Bronchial epithelial cell (primary cell): Measurements from ENCODE around the gene CCM2. TPM values are rescaled to one million over a fixed set of nuclear protein-coding genes. Genes with fewer than 3 reads are reported as not detected.
A peak's percentile ranks its signal among the peaks of the same experiment; 100 is the strongest.

Experiments used
- DNase-seq: peaks from one replicate; pipeline ENCODE4 v3.0.0-alpha.2; 2010; ENCODE audit warnings: low read depth
- FAIRE-seq: peaks from 2 replicates; lab custom pipeline; 2011; peaks lifted over from hg19 to GRCh38; lab: Jason Lieb, UNC
- H3K27me3 ChIP-seq: 2 replicates; pipeline ENCODE4 v1.5.1; 2011; ENCODE audit warnings: low read length; ENCODE audit not compliant: control insufficient read depth, insufficient read depth
- H3K36me3 ChIP-seq: 2 replicates; pipeline ENCODE4 v1.5.1; 2011; ENCODE audit warnings: low read length; ENCODE audit not compliant: control insufficient read depth, insufficient read depth
- H3K4me3 ChIP-seq: 2 replicates; pipeline ENCODE4 v1.5.1; 2011; ENCODE audit warnings: mild to moderate bottlenecking, low read depth, low read length, control low read depth
- total RNA-seq: library from RNA; depleted of rRNA; stranded (reverse); fragments of >200 nt; gene quantifications from 2 replicates; pipeline ENCODE4 v1.2.1, GENCODE V29; 2014
- TF ChIP-seq, protein P1 (sequence below): IDR thresholded peaks from 2 replicates; pipeline ENCODE4 v1.5.1; 2011; ENCODE audit warnings: mild to moderate bottlenecking, moderate library complexity, low read length, control low read depth, inconsistent platforms; ENCODE audit not compliant: insufficient read depth, severe bottlenecking

Gene CCM2
- total RNA-seq, 1 donor from 2014 or later = 45.0 TPM

DNA sequence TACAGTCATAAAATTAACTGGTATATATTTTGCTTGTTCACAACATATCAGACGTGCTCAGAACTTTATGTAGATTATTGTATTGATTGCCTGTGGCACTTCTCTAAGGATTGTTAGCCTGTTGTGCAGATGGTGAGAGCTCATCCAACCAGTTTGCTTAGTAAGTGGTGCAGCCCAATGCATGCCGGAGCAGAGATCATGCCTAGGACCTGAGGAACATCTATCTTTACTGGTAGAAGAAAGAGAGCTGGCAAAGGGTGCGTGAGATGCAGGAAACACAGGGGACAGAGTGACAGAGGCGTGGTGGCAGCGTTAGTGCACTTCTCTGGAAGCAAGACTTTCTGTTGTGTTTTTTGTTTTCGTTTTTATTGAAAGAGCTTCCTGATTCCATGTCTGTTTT, 35.9 kb downstream of the CCM2 start:
- TF ChIP-seq, protein P1, sequence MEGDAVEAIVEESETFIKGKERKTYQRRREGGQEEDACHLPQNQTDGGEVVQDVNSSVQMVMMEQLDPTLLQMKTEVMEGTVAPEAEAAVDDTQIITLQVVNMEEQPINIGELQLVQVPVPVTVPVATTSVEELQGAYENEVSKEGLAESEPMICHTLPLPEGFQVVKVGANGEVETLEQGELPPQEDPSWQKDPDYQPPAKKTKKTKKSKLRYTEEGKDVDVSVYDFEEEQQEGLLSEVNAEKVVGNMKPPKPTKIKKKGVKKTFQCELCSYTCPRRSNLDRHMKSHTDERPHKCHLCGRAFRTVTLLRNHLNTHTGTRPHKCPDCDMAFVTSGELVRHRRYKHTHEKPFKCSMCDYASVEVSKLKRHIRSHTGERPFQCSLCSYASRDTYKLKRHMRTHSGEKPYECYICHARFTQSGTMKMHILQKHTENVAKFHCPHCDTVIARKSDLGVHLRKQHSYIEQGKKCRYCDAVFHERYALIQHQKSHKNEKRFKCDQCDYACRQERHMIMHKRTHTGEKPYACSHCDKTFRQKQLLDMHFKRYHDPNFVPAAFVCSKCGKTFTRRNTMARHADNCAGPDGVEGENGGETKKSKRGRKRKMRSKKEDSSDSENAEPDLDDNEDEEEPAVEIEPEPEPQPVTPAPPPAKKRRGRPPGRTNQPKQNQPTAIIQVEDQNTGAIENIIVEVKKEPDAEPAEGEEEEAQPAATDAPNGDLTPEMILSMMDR = no peak
- no peaks in the 10 kb centered on the region for H3K27me3 ChIP-seq
- no peak for FAIRE-seq
- H3K36me3 ChIP-seq = peaks cover 1% of the 10 kb centered on the region
- H3K4me3 ChIP-seq = no peak overlapping the region
- peak; percentile 31 for DNase-seq

GRCh38 chr7:45036317-45036716, 36.3 kb downstream of the CCM2 start:
- H3K4me3 ChIP-seq = no peak overlapping the region
- peaks cover 2% of the 10 kb centered on the region for H3K36me3 ChIP-seq
- TF ChIP-seq, protein P1 = no peak
- FAIRE-seq (no peak), DNase-seq (no peak)
- no peaks in the 10 kb centered on the region for H3K27me3 ChIP-seq

GRCh38 chr7:45036796-45037195, 36.8 kb downstream of the CCM2 start:
- TF ChIP-seq, protein P1 = no peak
- H3K4me3 ChIP-seq = no peak overlapping the region
- H3K27me3 ChIP-seq = no peaks in the 10 kb centered on the region
- DNase-seq = no peak
- H3K36me3 ChIP-seq = peaks cover 6% of the 10 kb centered on the region
- FAIRE-seq = no peak

- no peak overlapping the region for H3K4me3 ChIP-seq
- H3K36me3 ChIP-seq = peaks cover 8% of the 10 kb centered on the region
- DNase-seq (no peak), FAIRE-seq (no peak)
- TF ChIP-seq, protein P1 = no peak
- no peaks in the 10 kb centered on the region for H3K27me3 ChIP-seq
Observed at GRCh38 chr7:45037876-45038275, 37.9 kb downstream of the CCM2 start.

DNA sequence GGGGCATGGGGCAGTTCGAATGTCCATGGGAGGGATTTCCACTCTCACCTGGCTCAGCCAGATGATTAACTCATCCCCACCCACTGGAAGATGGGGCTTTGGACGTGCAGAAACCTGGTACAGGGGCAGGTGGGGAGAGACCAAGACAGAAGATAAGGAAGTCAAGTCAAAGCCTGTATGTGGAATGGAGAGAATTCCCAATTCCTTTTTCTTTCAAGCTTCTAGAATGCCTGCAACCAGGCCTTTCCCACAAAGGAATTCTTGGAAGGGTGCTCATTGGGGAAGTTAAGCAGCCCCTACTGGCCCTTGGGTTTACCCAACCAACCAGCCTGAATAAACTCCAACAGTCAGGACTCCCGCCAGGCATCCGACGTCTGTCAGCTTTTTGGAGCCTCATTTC, 39.1 kb downstream of the CCM2 start:
- peak; percentile 62 for DNase-seq
- no peaks in the 10 kb centered on the region for H3K27me3 ChIP-seq
- TF ChIP-seq, protein P1 = no peak
- no peak for FAIRE-seq
- H3K36me3 ChIP-seq = peaks cover 8% of the 10 kb centered on the region
- H3K4me3 ChIP-seq = no peak overlapping the region

GRCh38 chr7:45044338-45044737, 44.3 kb downstream of the CCM2 start:
- no peak overlapping the region for H3K4me3 ChIP-seq
- no peaks in the 10 kb centered on the region for H3K27me3 ChIP-seq
- no peak for DNase-seq
- no peak for FAIRE-seq
- peaks cover 9% of the 10 kb centered on the region for H3K36me3 ChIP-seq
- TF ChIP-seq, protein P1 = no peak
